Smooth muscle cell of the brain vasculature (primary cell): ENCODE results near the gene BANP.
"Not testable (repeated sequence)": the region's sequence is repeated elsewhere in the genome, so short reads cannot be mapped to it uniquely, and the experiment has no call there.

Experiments
- DNase-seq: peaks from one replicate; pipeline ENCODE4 v3.0.0-alpha.2; 2012; ENCODE audit warnings: low read depth, low spot score

The BANP gene

GRCh38 chr16:88028177-88028930, 77.1 kb downstream of the BANP start:
- DNase-seq = not testable (repeated sequence)

- DNase-seq = no peak
These were observed 79.3 kb downstream of the BANP start for GRCh38 chr16:88030498-88030897.

GRCh38 chr16:88030961-88031360, 79.7 kb downstream of the BANP start:
- DNase-seq = not testable (repeated sequence)

- DNase-seq = not testable (repeated sequence)
These were observed 81.9 kb downstream of the BANP start for GRCh38 chr16:88033003-88033740.

GRCh38 chr16:88034770-88035169, 83.5 kb downstream of the BANP start:
- DNase-seq = no peak

GRCh38 chr16:88035292-88035691, 84.1 kb downstream of the BANP start:
- no peak for DNase-seq

GRCh38 chr16:88035884-88036639, 84.8 kb downstream of the BANP start:
- DNase-seq = not testable (repeated sequence)

- not testable (repeated sequence) for DNase-seq
These were observed 85.4 kb downstream of the BANP start for GRCh38 chr16:88036640-88036996.

GRCh38 chr16:88037359-88037758, 86.1 kb downstream of the BANP start:
- DNase-seq = not testable (repeated sequence)

- not testable (repeated sequence) for DNase-seq
These were observed 86.8 kb downstream of the BANP start for GRCh38 chr16:88037876-88038525.

GRCh38 chr16:88038526-88038908, 87.3 kb downstream of the BANP start:
- DNase-seq = not testable (repeated sequence)

GRCh38 chr16:88039591-88039990, 88.4 kb downstream of the BANP start:
- no peak for DNase-seq

- DNase-seq = not testable (repeated sequence)
These were observed 89.1 kb downstream of the BANP start for GRCh38 chr16:88040196-88040876.

- DNase-seq = not testable (repeated sequence)
These were observed 89.6 kb downstream of the BANP start for GRCh38 chr16:88040877-88041244.

- DNase-seq = not testable (repeated sequence)
These were observed 90.3 kb downstream of the BANP start for GRCh38 chr16:88041506-88041905.

- DNase-seq = not testable (repeated sequence)
These were observed 90.8 kb downstream of the BANP start for GRCh38 chr16:88041986-88042562.

GRCh38 chr16:88043208-88043910, 92.1 kb downstream of the BANP start:
- DNase-seq = not testable (repeated sequence)

- not testable (repeated sequence) for DNase-seq
These were observed 92.9 kb downstream of the BANP start for GRCh38 chr16:88044121-88044581.

GRCh38 chr16:88045361-88045760, 94.1 kb downstream of the BANP start:
- DNase-seq = not testable (repeated sequence)

- no peak for DNase-seq
These were observed 94.6 kb downstream of the BANP start for GRCh38 chr16:88045820-88046303.
